HG02885 (cell line): Measurements from ENCODE around the gene ZNF195.
A peak's percentile ranks its signal among the peaks of the same experiment; 100 is the strongest.
"Not testable (repeated sequence)": the region's sequence is repeated elsewhere in the genome, so short reads cannot be mapped to it uniquely, and the experiment has no call there.

Source experiments
- ATAC-seq: cut with Tn5 transposase; IDR thresholded peaks from one replicate; pipeline ENCODE4 v1.9.1; 2021; ENCODE audit warnings: mild to moderate bottlenecking; ENCODE audit not compliant: unreplicated experiment, poor library complexity

ZNF195 gene

DNA sequence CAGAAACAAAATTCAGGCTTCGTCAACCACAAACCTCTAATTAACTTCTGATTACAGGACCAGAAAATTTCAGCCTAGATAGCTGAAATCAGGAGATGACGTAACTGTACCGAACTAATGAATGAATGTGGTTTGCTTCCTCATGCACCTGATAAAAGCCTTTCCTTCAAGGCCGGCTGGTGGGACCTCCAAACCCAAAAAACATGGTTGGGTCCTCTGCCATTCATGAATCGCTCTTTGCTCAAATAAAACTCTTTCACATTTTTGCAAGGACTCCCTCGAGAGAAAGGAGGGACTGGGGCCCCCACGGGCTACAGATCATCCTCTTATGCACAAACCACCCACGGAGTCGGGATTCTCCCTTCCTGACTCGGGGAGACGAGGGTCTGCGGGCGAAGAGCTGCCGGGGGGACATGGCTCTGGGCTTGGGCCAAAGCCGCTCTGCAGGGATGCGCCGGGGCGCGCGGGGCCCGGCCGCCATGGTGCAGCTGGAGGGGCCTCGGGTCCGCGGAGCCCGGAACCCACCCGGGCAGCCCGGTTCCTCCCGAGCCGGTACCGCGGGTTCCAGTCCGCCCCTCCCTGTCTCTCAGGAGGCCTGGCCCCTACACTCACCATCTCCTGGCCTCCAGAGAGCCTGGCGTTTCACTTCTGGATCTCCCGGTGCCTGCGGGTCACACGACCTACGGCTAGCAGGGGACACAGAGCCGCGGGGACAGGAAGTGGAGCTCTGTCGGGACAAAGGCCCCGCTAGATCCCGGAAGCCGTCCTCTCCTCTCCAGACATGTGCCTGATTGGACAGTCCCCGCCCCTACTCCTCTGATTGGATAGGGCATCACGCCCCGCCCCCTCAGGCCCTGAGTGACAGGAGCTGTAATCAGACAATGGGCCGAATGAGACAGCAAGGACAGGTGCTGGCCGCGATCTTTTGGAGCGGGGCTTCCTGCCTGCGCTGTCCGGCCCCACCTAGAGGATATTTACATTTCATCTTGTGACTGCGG is at the start of gene ZNF195:
TSS of gene ZNF195 (minus strand) at position 721 of the 998 bp plus-strand sequence. CDS start at position 615, 106 bp downstream.
- ATAC-seq = peak; percentile 100

DNA sequence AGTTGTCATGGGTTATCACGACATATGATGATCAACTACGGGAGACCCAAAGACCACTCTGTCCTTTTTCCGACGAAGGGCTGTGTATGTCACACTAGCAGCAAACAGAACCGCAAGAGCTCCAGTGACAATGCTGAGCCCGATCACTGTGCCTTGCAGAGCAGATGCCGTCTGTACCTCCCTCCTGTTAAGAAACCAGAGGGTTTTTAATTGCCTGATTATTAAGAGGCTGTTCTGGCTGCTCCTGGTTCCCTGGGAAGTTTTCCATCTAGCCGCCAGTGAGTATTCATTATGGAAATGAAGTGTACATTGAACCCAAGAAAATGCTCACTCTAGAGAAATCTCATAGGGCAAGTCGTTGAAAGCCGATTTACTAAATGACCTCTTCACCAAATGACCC is 49.1 kb upstream of the ZNF195 start:
- ATAC-seq = not testable (repeated sequence)

DNA sequence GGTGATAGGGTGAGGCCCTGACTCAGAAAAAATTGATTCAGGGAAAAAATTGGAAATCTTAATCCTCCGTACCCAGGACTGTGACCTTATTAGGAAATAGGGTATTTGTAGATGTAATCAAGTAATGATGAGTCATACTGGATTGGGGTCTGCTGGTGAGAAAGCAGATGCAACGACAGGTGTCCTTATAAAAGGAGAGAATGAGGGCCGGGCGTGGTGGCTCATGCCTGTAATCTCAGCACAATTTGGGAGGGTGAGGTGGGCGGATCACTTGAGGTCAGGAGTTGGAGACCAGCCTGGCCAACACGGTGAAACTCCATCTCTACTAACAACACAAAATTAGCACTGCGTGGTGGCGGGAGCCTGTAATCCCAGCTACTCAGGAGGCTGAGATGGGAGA is 47.6 kb upstream of the ZNF195 start:
- not testable (repeated sequence) for ATAC-seq

GRCh38 chr11:3423928-3424327 is 45.0 kb upstream of the ZNF195 start:
- ATAC-seq = not testable (repeated sequence)

DNA sequence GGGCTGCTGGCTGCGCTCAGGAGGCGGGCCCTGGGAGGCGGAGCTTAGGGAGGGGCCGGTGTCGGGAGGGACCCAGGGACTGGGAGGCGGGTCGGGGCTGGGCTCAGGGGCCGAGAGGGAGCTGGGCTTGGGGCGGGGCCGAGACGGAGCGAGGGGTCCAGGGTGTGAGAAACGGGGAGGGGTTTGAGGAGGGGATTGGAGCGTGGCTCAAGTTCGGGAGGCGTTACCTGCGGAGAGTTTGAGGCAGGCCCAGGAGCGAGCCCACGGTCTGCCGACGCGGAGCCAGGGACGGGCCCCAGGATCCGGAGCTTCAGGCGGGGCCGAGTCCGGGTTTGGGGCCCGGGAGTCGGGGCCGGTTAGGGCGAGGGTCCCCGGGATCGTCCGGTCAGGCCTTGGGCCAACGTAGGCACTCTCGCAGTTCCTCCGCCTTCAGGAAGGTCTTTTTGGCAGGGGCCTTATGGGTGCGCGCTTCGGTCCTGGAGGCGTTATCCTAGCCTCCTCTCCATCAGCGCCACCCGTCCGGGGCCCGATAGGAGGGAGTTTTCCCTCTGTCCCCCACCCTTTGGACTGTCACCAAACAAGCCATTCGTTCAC is 44.3 kb upstream of the ZNF195 start:
- ATAC-seq = not testable (repeated sequence)

- ATAC-seq = peak; percentile 98
Measured at GRCh38 chr11:3422380-3423137, 43.6 kb upstream of the ZNF195 start.

DNA sequence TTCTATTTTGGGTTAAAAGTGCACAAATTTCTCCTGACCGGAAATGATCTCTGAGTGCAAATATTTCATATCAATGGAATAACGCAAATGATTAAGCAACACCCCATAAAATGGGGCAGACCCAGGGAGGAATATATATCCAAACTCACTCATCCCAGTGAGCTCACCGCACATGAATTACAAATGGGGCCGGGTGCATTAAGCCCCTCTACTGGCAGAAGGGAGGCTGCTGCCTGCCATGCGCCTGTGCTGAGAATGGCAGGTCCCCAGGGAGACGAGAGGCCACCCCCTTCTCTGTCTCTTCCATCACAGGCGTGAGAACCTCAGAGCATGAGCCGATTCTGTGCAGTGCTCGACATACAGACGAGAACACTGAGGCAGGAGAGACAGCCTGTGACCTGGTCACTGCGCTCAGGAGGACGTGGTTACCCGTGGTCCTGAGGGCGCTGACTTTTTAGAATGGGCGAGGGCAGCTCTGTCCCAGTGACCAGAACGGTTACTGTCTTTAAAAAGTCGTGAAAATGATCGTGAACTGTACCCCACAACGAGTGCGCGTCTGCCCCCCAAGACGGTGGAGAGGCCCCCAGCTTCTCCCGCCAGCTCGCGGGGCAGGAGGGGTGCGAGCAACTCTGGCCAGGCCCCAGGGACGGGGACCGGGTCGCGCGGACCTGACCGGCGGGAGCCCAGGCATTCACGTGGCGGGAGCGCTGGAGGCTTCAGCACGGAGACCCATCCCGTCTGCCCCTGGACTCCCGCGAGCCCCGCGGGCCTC is 42.8 kb upstream of the ZNF195 start:
- ATAC-seq = not testable (repeated sequence)

- not testable (repeated sequence) for ATAC-seq
Measured at GRCh38 chr11:3420281-3421042, 41.5 kb upstream of the ZNF195 start.

DNA sequence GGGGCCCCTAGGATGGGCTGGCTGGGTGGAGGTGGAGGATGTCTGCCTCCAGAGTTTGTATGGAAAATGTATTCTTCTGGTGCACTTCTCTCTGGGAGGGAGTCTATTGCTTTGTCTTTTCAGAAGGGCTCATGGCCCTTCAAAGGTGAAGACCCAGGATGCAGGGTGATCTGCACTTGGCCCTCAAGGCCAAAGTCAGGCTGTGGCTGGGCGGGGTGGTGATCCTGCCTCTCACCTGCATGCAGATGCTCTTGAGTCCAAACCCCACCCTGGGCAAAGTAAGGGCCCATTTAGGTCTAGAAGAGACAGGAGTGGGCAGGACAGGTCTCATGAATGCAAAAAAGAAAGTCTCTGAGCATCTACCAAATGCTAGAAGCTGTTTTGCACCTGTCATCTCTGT is 40.5 kb upstream of the ZNF195 start:
- not testable (repeated sequence) for ATAC-seq

DNA sequence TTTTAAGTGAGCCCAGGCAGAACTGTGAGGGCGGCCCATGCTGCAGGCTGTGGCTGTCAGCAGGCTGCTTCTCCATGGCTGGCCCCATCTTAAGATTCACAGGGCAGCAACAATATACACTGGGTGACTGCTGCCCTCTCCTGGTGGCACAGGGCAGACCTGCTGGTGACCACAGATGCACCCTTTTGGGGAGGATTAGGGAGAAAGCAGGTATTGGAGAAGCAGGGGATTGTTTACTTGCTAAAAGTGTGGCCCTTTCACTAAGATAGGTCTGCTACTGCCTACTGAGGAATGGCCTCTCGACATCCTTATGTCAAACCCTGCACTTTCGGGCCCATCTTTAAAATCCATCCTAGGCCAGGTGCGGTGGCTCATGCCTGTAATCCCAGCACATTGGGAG is 38.1 kb upstream of the ZNF195 start:
- ATAC-seq = not testable (repeated sequence)

- not testable (repeated sequence) for ATAC-seq
Measured at GRCh38 chr11:3415301-3415700, 36.4 kb upstream of the ZNF195 start.

DNA sequence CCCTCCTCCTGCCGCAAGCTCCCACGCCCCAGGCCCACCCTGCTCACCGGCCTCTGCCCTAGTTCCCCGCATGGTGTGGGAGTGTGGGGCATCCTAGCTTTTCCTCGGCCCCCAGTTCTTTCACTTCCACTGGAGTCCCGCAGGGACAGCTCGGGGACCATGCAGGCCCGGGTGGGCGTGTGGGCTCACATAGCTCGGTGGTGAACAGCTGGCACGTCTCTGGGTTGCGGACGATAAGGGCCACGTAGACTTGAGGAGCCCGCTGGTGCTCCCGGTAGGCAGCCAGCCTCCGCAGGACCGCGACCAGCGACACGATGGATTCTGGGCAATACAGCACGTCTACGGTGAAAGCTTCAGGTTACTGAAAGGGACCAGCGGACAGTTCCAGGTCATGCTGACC is 34.7 kb upstream of the ZNF195 start:
- not testable (repeated sequence) for ATAC-seq

DNA sequence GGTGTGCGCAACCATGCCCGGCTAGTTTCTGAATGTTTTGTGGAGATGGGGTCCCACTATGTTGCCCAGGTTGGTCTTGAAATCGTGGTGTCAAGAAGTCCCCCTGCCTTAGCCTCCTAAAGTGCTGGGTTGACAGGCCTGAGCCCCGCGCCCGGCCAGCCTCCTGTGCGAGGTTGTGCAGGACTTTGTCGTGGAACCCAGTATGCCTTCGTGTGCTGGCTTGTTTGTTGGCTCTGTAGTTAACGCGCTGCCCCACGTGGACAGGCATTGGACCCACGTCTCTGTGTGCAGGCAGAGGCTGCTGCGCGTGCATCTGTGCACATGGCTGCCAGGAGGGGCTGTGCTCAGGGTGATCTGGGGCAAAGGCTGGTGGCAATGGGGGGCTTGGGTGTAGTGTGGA is 33.9 kb upstream of the ZNF195 start:
- ATAC-seq = no peak

DNA sequence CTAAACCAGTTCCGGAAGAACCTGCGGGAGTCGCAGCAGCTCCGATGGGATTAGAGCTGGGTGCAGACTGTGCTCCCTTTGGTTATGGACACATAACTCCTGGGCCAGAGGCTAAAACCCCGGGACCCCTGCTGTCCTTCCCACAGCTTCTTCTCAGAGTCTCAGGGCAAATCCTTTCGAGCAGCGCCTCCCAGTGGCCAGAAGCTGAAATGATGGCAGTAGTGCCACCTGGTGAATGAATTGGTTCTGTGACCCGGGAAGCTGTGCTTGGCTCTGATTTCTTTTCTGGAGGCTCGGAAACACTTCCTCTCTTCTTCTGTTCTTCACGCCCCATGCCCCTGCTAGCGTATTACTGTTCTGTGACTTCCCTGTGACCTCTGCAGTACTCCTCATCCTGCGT is 29.8 kb upstream of the ZNF195 start:
- ATAC-seq = not testable (repeated sequence)

DNA sequence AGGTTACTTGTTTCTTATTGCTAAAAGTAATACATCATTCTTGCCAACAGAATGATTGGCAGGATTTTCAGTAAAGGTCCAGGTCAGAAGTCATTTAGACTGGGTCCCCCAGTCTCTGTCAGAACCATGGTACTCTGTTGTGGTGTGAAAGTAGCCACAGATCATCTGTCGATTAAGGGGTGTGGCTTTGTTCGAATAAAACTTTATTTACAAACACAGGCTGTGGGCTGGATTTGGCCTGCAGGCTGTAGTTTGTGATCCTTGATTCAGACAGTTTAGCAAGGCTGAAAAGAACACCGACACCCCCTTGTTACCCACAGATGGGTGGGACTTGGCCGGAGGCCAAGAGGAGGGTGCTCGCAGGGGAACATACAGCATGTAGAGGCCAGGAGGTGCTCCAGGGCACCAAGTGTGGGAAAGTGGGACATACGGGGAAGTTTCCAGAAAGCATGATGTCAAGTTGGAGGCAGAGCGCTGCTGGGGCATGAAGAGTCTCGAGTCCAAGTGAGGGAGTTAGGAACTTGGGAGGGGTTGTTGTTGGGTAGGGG is 29.2 kb upstream of the ZNF195 start:
- not testable (repeated sequence) for ATAC-seq

DNA sequence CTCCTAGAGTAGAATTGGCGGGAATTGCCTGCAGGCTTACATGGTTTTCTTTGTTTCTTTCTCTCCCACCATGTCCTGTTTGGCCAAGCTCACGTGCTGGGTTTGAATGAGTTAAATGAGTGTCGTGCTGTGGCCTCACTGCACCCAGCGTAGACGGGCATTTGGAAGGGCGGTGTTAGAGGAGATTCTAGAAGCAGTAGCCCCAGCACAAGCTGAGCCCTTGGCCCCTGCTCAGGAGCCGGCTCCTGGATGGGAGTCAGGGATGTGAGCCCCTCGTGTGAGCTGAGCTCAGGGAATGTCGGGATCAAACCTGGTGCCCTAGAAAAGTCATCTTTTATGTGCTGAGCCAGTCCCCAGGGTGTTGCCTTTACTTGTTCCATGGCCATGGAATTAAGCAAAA is 28.0 kb upstream of the ZNF195 start:
- not testable (repeated sequence) for ATAC-seq

DNA sequence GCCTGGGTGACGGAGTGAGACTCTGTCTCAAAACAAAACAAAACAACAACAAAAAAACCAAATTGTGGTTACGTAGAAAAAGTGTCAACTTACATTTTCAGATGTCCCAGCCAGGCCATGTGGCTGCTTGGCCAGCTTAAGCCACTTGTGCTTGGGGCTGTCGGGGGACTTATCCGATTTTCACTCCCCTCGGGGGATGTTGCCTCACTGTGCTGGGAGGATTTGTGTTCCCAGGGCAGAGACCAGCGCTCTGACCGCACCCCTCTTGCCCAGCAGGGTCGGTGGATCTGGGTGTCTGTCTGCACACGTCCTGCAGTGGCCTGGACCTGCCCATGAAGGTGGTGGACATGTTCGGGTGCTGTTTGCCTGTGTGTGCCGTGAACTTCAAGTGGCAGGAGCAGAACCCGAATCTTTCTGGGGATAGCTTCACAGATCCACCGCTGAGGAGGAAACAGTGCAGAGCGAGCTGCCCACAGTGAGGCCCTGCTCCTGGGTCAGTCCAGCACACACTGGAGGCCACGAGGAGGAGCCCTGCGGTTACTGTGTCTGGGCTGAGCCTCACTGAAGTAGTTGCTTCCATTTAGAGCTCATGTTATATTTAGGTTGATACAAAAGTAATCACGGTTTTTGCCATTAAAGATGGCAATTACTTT is 27.4 kb upstream of the ZNF195 start:
- not testable (repeated sequence) for ATAC-seq
